Measurements from ENCODE around the gene PPIP5K2. TPM values are rescaled to one million over a fixed set of nuclear protein-coding genes. Genes with fewer than 3 reads are reported as not detected.
"Not testable (repeated sequence)": the region's sequence is repeated elsewhere in the genome, so short reads cannot be mapped to it uniquely, and the experiment has no call there.

Gene PPIP5K2
- total RNA-seq, 1 donor from 2014 or later: 108 TPM

- Mint-ChIP-seq H3K4me1 (no peaks in the 10 kb centered on the region), H3K4me3 (no peak overlapping the region)
Measured at GRCh38 chr5:103218164-103218563, 98.1 kb downstream of the PPIP5K2 start.

GRCh38 chr5:103219074-103219473 lies 99.0 kb downstream of the PPIP5K2 start:
- H3K79me2 ChIP-seq (ENCODE audit: low read depth); H3F3A ChIP-seq (ENCODE audit: low read depth); H3K4me3 Mint-ChIP-seq; H3K36me3 Mint-ChIP-seq; H3K27me3 Mint-ChIP-seq (ENCODE audit: insufficient read depth, low read depth); H3K27me3 ChIP-seq; H4K20me1 ChIP-seq (ENCODE audit: low read depth); H3K9me3 Mint-ChIP-seq; H3K4me1 ChIP-seq; DNase-seq (ENCODE audit: low spot score); H3K4me1 Mint-ChIP-seq; H3K4me3 ChIP-seq; H3K4me2 ChIP-seq; H2AFZ ChIP-seq (replicated peaks); H3K27ac Mint-ChIP-seq; H3K36me3 ChIP-seq; H3K9me3 ChIP-seq (ENCODE audit: low read depth); H3K27ac ChIP-seq; H3K9ac ChIP-seq: not testable (repeated sequence)

More at GRCh38 chr5:103218164-103218563, 98.1 kb downstream of the PPIP5K2 start:
- Histone ChIP-seq H3K27me3 (no peaks in the 10 kb centered on the region), H3K4me3 (no peak overlapping the region), H3K79me2 (ENCODE audit: low read depth) (no peaks in the 10 kb centered on the region), H4K20me1 (ENCODE audit: low read depth) (no peaks in the 10 kb centered on the region), H3K4me2 (no peak overlapping the region), H3K36me3 (no peaks in the 10 kb centered on the region), H3F3A (ENCODE audit: low read depth) (no peaks in the 10 kb centered on the region), H3K4me1 (no peaks in the 10 kb centered on the region), H3K9me3 (ENCODE audit: low read depth) (no peaks in the 10 kb centered on the region), H2AFZ (replicated peaks) (no peak overlapping the region), H3K27ac (no peak overlapping the region), H3K9ac (no peak overlapping the region)
- Mint-ChIP-seq H3K27me3 (ENCODE audit: insufficient read depth, low read depth) (peaks cover 2% of the 10 kb centered on the region), H3K36me3 (no peaks in the 10 kb centered on the region), H3K9me3 (peaks cover 3% of the 10 kb centered on the region), H3K27ac (no peak overlapping the region)
- no peak for DNase-seq (ENCODE audit: low spot score)
- TF ChIP-seq EZH2phosphoT487 (IDR thresholded peaks at IDR 0.05): no peak
- no peak for TF ChIP-seq CTCF (IDR thresholded peaks at IDR 0.05)
- TF ChIP-seq EZH2 (IDR thresholded peaks at IDR 0.05): no peak

GRCh38 chr5:103223031-103223955 lies 103.2 kb downstream of the PPIP5K2 start:
- H3K4me3 ChIP-seq: no peak overlapping the region
- H4K20me1 ChIP-seq (ENCODE audit: low read depth): no peaks in the 10 kb centered on the region
- H3K4me3 Mint-ChIP-seq: no peak overlapping the region
- no peaks in the 10 kb centered on the region for H3K4me1 ChIP-seq
- H3K9ac ChIP-seq: no peak overlapping the region
- no peaks in the 10 kb centered on the region for H3F3A ChIP-seq (ENCODE audit: low read depth)
- no peaks in the 10 kb centered on the region for H3K4me1 Mint-ChIP-seq
- H3K4me2 ChIP-seq: no peak overlapping the region
- no peak for TF ChIP-seq EZH2phosphoT487 (IDR thresholded peaks at IDR 0.05)
- no peak for TF ChIP-seq EZH2 (IDR thresholded peaks at IDR 0.05)
- no peak for TF ChIP-seq CTCF (IDR thresholded peaks at IDR 0.05)
- no peak overlapping the region for H3K27ac Mint-ChIP-seq
- H3K9me3 Mint-ChIP-seq: peaks cover 8% of the 10 kb centered on the region
- no peak for DNase-seq (ENCODE audit: low spot score)
- H3K27ac ChIP-seq: no peak overlapping the region
- H3K36me3 Mint-ChIP-seq: no peaks in the 10 kb centered on the region
- no peaks in the 10 kb centered on the region for H3K9me3 ChIP-seq (ENCODE audit: low read depth)
- peaks cover 2% of the 10 kb centered on the region for H3K27me3 Mint-ChIP-seq (ENCODE audit: insufficient read depth, low read depth)
- H3K36me3 ChIP-seq: no peaks in the 10 kb centered on the region
- no peaks in the 10 kb centered on the region for H3K27me3 ChIP-seq
- peak overlapping the region; percentile 87 for H2AFZ ChIP-seq (replicated peaks)
- no peaks in the 10 kb centered on the region for H3K79me2 ChIP-seq (ENCODE audit: low read depth)

All from neural progenitor cell (in vitro differentiated cells).